HEK293 (cell line): Measurements from ENCODE around the gene PRKG1.
A peak's percentile ranks its signal among the peaks of the same experiment; 100 is the strongest.

Source experiments
- EGR2 ChIP-seq: fragments of 450-650 bp; formaldehyde crosslinking; IDR thresholded peaks from 2 replicates; pipeline ENCODE4 v1.5.1; 2016; ENCODE audit warnings: low read depth, missing biosample characterization, missing genetic modification characterization
- KLF10 ChIP-seq: fragments of 450-650 bp; IDR thresholded peaks from 2 replicates; pipeline ENCODE4 v1.5.1; 2018; ENCODE audit warnings: missing biosample characterization, mild to moderate bottlenecking, missing genetic modification characterization
- KLF16 ChIP-seq: fragments of 450-650 bp; formaldehyde crosslinking; IDR thresholded peaks from 2 replicates; pipeline ENCODE4 v1.5.1; 2017; ENCODE audit warnings: missing biosample characterization, missing genetic modification characterization
- PATZ1 ChIP-seq: fragments of 450-650 bp; formaldehyde crosslinking; IDR thresholded peaks from 2 replicates; pipeline ENCODE4 v1.5.1; 2016; ENCODE audit warnings: missing biosample characterization, missing genetic modification characterization
- PBX3 ChIP-seq: sonication (generic); formaldehyde crosslinking; IDR thresholded peaks from 2 replicates; pipeline ENCODE4 v1.8.1; 2022; ENCODE audit warnings: mild to moderate bottlenecking, moderate library complexity, missing genetic modification reagents
- REST ChIP-seq: fragments of 450-650 bp; formaldehyde crosslinking; IDR thresholded peaks from 2 replicates; pipeline ENCODE4 v1.5.1; 2016; ENCODE audit warnings: missing biosample characterization, missing genetic modification characterization
- SCRT1 ChIP-seq: fragments of 450-650 bp; formaldehyde crosslinking; IDR thresholded peaks from 2 replicates; pipeline ENCODE4 v1.5.1; 2016; ENCODE audit warnings: missing biosample characterization, missing genetic modification characterization, borderline replicate concordance
- YY2 ChIP-seq: fragments of 450-650 bp; formaldehyde crosslinking; IDR thresholded peaks from 2 replicates; pipeline ENCODE4 v1.5.1; 2016; ENCODE audit warnings: missing biosample characterization, missing genetic modification characterization
- ZBTB1 ChIP-seq: fragments of 450-650 bp; formaldehyde crosslinking; IDR thresholded peaks from 2 replicates; pipeline ENCODE4 v1.5.1; 2016; ENCODE audit warnings: missing biosample characterization, missing genetic modification characterization
- ZBTB21 ChIP-seq: fragments of 450-650 bp; formaldehyde crosslinking; IDR thresholded peaks from 2 replicates; pipeline ENCODE4 v1.5.1; 2017; ENCODE audit warnings: missing biosample characterization, missing genetic modification characterization
- ZBTB48 ChIP-seq: fragments of 450-650 bp; formaldehyde crosslinking; IDR thresholded peaks from 2 replicates; pipeline ENCODE4 v1.5.1; 2016; ENCODE audit warnings: missing biosample characterization, missing genetic modification characterization
- ZBTB49 ChIP-seq: fragments of 450-650 bp; formaldehyde crosslinking; IDR thresholded peaks from 2 replicates; pipeline ENCODE4 v1.5.1; 2016; ENCODE audit warnings: missing biosample characterization, missing genetic modification characterization, low read depth
- ZFP3 ChIP-seq: fragments of 450-650 bp; formaldehyde crosslinking; IDR thresholded peaks from 2 replicates; pipeline ENCODE4 v1.5.1; 2016; ENCODE audit warnings: low read depth, missing biosample characterization, missing genetic modification characterization
- ZNF133 ChIP-seq: fragments of 450-650 bp; formaldehyde crosslinking; IDR thresholded peaks from 2 replicates; pipeline ENCODE4 v1.5.1; 2016; ENCODE audit warnings: missing biosample characterization, missing genetic modification characterization
- ZNF155 ChIP-seq: fragments of 450-650 bp; formaldehyde crosslinking; IDR thresholded peaks from 2 replicates; pipeline ENCODE4 v1.5.1; 2016; ENCODE audit warnings: missing biosample characterization, missing genetic modification characterization
- ZNF221 ChIP-seq: fragments of 450-650 bp; formaldehyde crosslinking; IDR thresholded peaks from 2 replicates; pipeline ENCODE4 v1.5.1; 2017; ENCODE audit warnings: missing biosample characterization, missing genetic modification characterization, borderline replicate concordance
- ZNF335 ChIP-seq: fragments of 450-650 bp; formaldehyde crosslinking; conservative IDR thresholded peaks from 2 replicates; pipeline ENCODE4 v1.5.1; 2016; ENCODE audit warnings: missing biosample characterization, missing genetic modification characterization
- ZNF398 ChIP-seq: fragments of 450-650 bp; formaldehyde crosslinking; IDR thresholded peaks from 2 replicates; pipeline ENCODE4 v1.5.1; 2017; ENCODE audit warnings: missing biosample characterization, missing genetic modification characterization
- ZNF473 ChIP-seq: fragments of 450-650 bp; formaldehyde crosslinking; IDR thresholded peaks from 2 replicates; pipeline ENCODE4 v1.5.1; 2017; ENCODE audit warnings: missing biosample characterization, missing genetic modification characterization
- ZNF510 ChIP-seq: fragments of 450-650 bp; formaldehyde crosslinking; IDR thresholded peaks from 2 replicates; pipeline ENCODE4 v1.5.1; 2018; ENCODE audit warnings: mild to moderate bottlenecking, missing genetic modification characterization, missing biosample characterization; ENCODE audit not compliant: insufficient replicate concordance
- ZNF529 ChIP-seq: fragments of 450-650 bp; formaldehyde crosslinking; IDR thresholded peaks from 2 replicates; pipeline ENCODE4 v1.5.1; 2017; ENCODE audit warnings: missing genetic modification characterization, missing biosample characterization; ENCODE audit not compliant: insufficient replicate concordance
- ZNF76 ChIP-seq: fragments of 450-650 bp; formaldehyde crosslinking; IDR thresholded peaks from 2 replicates; pipeline ENCODE4; 2016; ENCODE audit warnings: low read depth, missing biosample characterization, missing genetic modification characterization, borderline replicate concordance
- ZNF768 ChIP-seq: fragments of 450-650 bp; formaldehyde crosslinking; IDR thresholded peaks from 2 replicates; pipeline ENCODE4 v1.5.1; 2018; ENCODE audit warnings: missing biosample characterization, mild to moderate bottlenecking, missing genetic modification characterization
- TF ChIP-seq, protein P1 (sequence below): fragments of 450-650 bp; formaldehyde crosslinking; IDR thresholded peaks from 2 replicates; pipeline ENCODE4 v1.5.1; 2016; ENCODE audit warnings: missing biosample characterization, missing genetic modification characterization
- TF ChIP-seq, protein P2 (sequence below): fragments of 450-650 bp; formaldehyde crosslinking; IDR thresholded peaks from 2 replicates; pipeline ENCODE4 v1.5.1; 2017; ENCODE audit warnings: missing biosample characterization, missing genetic modification characterization

PRKG1 gene

GRCh38 chr10:51699475-51700227 lies 625.4 kb downstream of the PRKG1 start, which contains the start of gene CSTF2T (continued):
- TF ChIP-seq, protein P1, sequence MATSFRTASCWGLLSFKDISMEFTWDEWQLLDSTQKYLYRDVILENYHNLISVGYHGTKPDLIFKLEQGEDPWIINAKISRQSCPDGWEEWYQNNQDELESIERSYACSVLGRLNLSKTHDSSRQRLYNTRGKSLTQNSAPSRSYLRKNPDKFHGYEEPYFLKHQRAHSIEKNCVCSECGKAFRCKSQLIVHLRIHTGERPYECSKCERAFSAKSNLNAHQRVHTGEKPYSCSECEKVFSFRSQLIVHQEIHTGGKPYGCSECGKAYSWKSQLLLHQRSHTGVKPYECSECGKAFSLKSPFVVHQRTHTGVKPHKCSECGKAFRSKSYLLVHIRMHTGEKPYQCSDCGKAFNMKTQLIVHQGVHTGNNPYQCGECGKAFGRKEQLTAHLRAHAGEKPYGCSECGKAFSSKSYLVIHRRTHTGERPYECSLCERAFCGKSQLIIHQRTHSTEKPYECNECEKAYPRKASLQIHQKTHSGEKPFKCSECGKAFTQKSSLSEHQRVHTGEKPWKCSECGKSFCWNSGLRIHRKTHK (tag by site-specific recombination): no peak
- TF ChIP-seq ZNF335 (tag by site-specific recombination): peak; percentile 72
- TF ChIP-seq ZBTB49 (tag by site-specific recombination): no peak
- TF ChIP-seq PATZ1: peak; percentile 53; the same call in 1 of the 2 replicates
- TF ChIP-seq ZNF155 (tag by site-specific recombination): no peak
- TF ChIP-seq ZNF221 (tag by site-specific recombination): no peak
- peak; percentile 63; the same call in 1 of the 2 replicates for TF ChIP-seq KLF10
- TF ChIP-seq ZBTB21 (tag by site-specific recombination): peak; percentile 99
- no peak for TF ChIP-seq ZNF473 (tag by site-specific recombination)
- no peak; the same call in 1 of the 2 replicates for TF ChIP-seq ZNF768 (tag by site-specific recombination)
- TF ChIP-seq ZNF76: peak; percentile 92
- TF ChIP-seq ZNF398 (tag by site-specific recombination): no peak; the same call in 1 of the 2 replicates
- TF ChIP-seq ZNF133 (tag by site-specific recombination): no peak
- no peak for TF ChIP-seq PBX3 (CRISPR knock-in tag)
- TF ChIP-seq ZNF529: no peak
- no peak for TF ChIP-seq ZBTB1
- no peak; the same call in 1 of the 2 replicates for TF ChIP-seq ZBTB48 (tag by site-specific recombination)
- no peak for TF ChIP-seq EGR2 (tag by site-specific recombination)
- TF ChIP-seq YY2 (tag by site-specific recombination): peak; percentile 88
- TF ChIP-seq, protein P2, sequence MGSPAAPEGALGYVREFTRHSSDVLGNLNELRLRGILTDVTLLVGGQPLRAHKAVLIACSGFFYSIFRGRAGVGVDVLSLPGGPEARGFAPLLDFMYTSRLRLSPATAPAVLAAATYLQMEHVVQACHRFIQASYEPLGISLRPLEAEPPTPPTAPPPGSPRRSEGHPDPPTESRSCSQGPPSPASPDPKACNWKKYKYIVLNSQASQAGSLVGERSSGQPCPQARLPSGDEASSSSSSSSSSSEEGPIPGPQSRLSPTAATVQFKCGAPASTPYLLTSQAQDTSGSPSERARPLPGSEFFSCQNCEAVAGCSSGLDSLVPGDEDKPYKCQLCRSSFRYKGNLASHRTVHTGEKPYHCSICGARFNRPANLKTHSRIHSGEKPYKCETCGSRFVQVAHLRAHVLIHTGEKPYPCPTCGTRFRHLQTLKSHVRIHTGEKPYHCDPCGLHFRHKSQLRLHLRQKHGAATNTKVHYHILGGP (tag by site-specific recombination): no peak; the same call in 1 of the 2 replicates
- no peak for TF ChIP-seq ZFP3
- peak; percentile 85 for TF ChIP-seq SCRT1 (tag by site-specific recombination)
- peak; percentile 3 for TF ChIP-seq ZNF510 (tag by site-specific recombination)
- TF ChIP-seq KLF16: peak; percentile 94
- 0 out of 2 replicates have a peak, but pooled peaks have one; percentile 41 for TF ChIP-seq REST (tag by site-specific recombination)
